Measurements from ENCODE around the gene RPL21. TPM values are rescaled to one million over a fixed set of nuclear protein-coding genes. Genes with fewer than 3 reads are reported as not detected.
"Not testable (repeated sequence)": the region's sequence is repeated elsewhere in the genome, so short reads cannot be mapped to it uniquely, and the experiment has no call there.

RPL21 gene
- total RNA-seq, 1 donor from 2014 or later: 377 TPM

DNA sequence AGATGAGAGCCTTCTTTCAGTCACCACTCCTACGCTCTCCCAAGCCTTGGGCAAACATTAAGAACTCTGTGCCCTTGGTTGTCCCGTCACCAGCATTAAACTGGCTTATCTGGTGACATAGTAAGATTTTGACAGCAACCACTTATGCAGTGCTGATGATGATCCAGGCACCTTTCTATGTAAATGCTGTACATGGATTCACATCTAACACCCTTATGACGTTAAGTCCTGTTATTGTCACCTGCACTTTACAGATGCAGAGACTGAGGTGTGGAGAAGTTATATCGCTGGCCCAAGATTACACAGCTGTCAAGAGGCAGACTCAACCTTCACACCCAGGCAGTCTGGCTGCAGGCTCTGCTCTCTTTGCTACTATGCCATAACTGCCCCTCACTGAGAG is 44.3 kb downstream of the RPL21 start:
- Histone ChIP-seq H3K27ac (no peak overlapping the region), H3K9me3 (no peaks in the 10 kb centered on the region), H3K4me3 (no peak overlapping the region), H3K36me3 (no peaks in the 10 kb centered on the region), H3K4me1 (no peaks in the 10 kb centered on the region), H3K27me3 (no peaks in the 10 kb centered on the region)
- TF ChIP-seq, protein P1, sequence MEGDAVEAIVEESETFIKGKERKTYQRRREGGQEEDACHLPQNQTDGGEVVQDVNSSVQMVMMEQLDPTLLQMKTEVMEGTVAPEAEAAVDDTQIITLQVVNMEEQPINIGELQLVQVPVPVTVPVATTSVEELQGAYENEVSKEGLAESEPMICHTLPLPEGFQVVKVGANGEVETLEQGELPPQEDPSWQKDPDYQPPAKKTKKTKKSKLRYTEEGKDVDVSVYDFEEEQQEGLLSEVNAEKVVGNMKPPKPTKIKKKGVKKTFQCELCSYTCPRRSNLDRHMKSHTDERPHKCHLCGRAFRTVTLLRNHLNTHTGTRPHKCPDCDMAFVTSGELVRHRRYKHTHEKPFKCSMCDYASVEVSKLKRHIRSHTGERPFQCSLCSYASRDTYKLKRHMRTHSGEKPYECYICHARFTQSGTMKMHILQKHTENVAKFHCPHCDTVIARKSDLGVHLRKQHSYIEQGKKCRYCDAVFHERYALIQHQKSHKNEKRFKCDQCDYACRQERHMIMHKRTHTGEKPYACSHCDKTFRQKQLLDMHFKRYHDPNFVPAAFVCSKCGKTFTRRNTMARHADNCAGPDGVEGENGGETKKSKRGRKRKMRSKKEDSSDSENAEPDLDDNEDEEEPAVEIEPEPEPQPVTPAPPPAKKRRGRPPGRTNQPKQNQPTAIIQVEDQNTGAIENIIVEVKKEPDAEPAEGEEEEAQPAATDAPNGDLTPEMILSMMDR (IDR thresholded peaks at IDR 0.05): no peak
- intact Hi-C loops (cut with DNase I): no loop called here
- no peak for DNase-seq (ENCODE audit: low spot score in 2 of 2)

- DNase-seq (ENCODE audit: low spot score in 2 of 2): no peak
- Histone ChIP-seq H3K36me3 (no peaks in the 10 kb centered on the region), H3K4me1 (no peaks in the 10 kb centered on the region), H3K27ac (no peak overlapping the region), H3K27me3 (no peaks in the 10 kb centered on the region), H3K4me3 (no peak overlapping the region), H3K9me3 (no peaks in the 10 kb centered on the region)
- TF ChIP-seq, protein P1 (IDR thresholded peaks at IDR 0.05): no peak
- intact Hi-C loops (cut with DNase I): no loop called here
Observed at GRCh38 chr13:27296496-27296895, 45.1 kb downstream of the RPL21 start.

DNA sequence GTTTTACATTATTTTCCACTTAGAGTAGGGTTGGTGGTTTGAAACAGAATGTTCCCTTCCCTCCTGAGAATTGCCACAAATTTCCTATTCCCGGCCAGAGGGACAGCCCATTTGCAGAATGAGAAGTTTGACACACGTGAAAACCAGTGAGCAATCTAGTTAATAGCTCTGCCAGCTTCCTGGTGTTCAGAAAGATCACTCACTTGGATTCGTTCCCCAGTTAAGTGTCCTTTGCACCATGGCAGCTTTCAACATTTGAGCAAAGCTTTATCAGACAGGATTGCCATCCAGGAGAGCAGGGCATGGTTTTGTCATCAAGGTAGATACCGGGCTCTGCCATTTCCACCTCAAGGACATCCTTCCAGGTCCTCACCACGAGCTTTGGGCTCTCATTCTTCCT is 47.5 kb downstream of the RPL21 start:
- no peak for DNase-seq (ENCODE audit: low spot score in 2 of 2)
- intact Hi-C loops (cut with DNase I): no loop called here
- Histone ChIP-seq H3K4me1 (no peaks in the 10 kb centered on the region), H3K9me3 (no peaks in the 10 kb centered on the region), H3K4me3 (no peak overlapping the region), H3K27ac (no peak overlapping the region), H3K27me3 (no peaks in the 10 kb centered on the region), H3K36me3 (no peaks in the 10 kb centered on the region)
- TF ChIP-seq, protein P1 (IDR thresholded peaks at IDR 0.05): no peak

- H3K4me1 ChIP-seq; intact Hi-C loops (cut with DNase I); DNase-seq (ENCODE audit: low spot score in 2 of 2); H3K4me3 ChIP-seq; H3K36me3 ChIP-seq; H3K9me3 ChIP-seq; H3K27ac ChIP-seq; H3K27me3 ChIP-seq: not testable (repeated sequence)
Observed at GRCh38 chr13:27300406-27300805, 49.0 kb downstream of the RPL21 start.

- Histone ChIP-seq H3K9me3 (no peaks in the 10 kb centered on the region), H3K4me3 (no peak overlapping the region), H3K27ac (no peak overlapping the region), H3K4me1 (no peaks in the 10 kb centered on the region), H3K36me3 (no peaks in the 10 kb centered on the region), H3K27me3 (no peaks in the 10 kb centered on the region)
- TF ChIP-seq, protein P1 (IDR thresholded peaks at IDR 0.05): no peak
- intact Hi-C loops (cut with DNase I): no loop called here
- no peak for DNase-seq (ENCODE audit: low spot score in 2 of 2)
Observed at GRCh38 chr13:27300941-27301586, 49.7 kb downstream of the RPL21 start.

- DNase-seq (ENCODE audit: low spot score in 2 of 2): no peak
- no peaks in the 10 kb centered on the region for H3K4me1 ChIP-seq
- intact Hi-C loops (cut with DNase I): no loop called here
Observed at GRCh38 chr13:27302643-27303262, 51.4 kb downstream of the RPL21 start.

More at GRCh38 chr13:27302643-27303262, 51.4 kb downstream of the RPL21 start:
- no peaks in the 10 kb centered on the region for H3K9me3 ChIP-seq
- H3K4me3 ChIP-seq: no peak overlapping the region
- no peaks in the 10 kb centered on the region for H3K36me3 ChIP-seq
- no peak overlapping the region for H3K27ac ChIP-seq
- no peaks in the 10 kb centered on the region for H3K27me3 ChIP-seq
- TF ChIP-seq, protein P1 (IDR thresholded peaks at IDR 0.05): no peak
